ENCODE results near the gene TRO. TPM values are rescaled to one million over a fixed set of nuclear protein-coding genes. Genes with fewer than 3 reads are reported as not detected.

The TRO gene
- total RNA-seq, 3 donors from 2014 or later: 1.0 to 2.8 (median 2.6) TPM

DNA sequence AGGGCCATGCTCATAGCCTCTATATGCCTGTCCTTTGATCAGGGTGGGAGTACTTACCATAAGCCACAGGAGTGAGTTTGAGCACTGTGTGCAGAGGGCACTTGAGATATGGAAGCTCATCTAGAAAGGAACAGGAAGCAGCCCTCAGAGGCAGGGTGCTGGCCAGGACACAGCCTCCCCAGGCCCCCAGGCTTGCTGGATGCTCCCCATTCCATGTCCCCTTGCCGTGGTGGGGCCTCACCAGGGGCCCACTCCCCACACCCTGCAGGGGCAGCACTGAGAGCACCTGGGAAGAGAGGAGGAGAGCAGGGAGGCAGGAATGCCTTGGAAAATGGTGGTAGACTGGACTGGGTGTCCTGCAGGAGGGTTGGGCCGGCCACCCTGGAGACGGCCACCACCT lies 14.3 kb downstream of the TRO start:
- DNase-seq: no peak
- no peaks in the 10 kb centered on the region for H3K4me1 Mint-ChIP-seq (ENCODE audit: low read depth)
- ATAC-seq: no peak
- H3K9me3 Mint-ChIP-seq: no peaks in the 10 kb centered on the region
- no peak overlapping the region for H3K4me3 Mint-ChIP-seq
- H3K36me3 Mint-ChIP-seq (ENCODE audit: insufficient read depth): no peaks in the 10 kb centered on the region
- H3K27me3 Mint-ChIP-seq (ENCODE audit: low read depth): no peaks in the 10 kb centered on the region

GRCh38 chrX:54935306-54935705 lies 14.7 kb downstream of the TRO start:
- no peak for ATAC-seq
- Mint-ChIP-seq H3K4me3 (no peak overlapping the region), H3K9me3 (no peaks in the 10 kb centered on the region), H3K27me3 (ENCODE audit: low read depth) (no peaks in the 10 kb centered on the region), H3K4me1 (ENCODE audit: low read depth) (no peaks in the 10 kb centered on the region), H3K36me3 (ENCODE audit: insufficient read depth) (no peaks in the 10 kb centered on the region)
- no peak for DNase-seq

GRCh38 chrX:54937416-54937815 lies 16.8 kb downstream of the TRO start:
- H3K4me3 Mint-ChIP-seq: no peak overlapping the region
- H3K9me3 Mint-ChIP-seq: no peaks in the 10 kb centered on the region
- DNase-seq (no peak), ATAC-seq (no peak)
- H3K4me1 Mint-ChIP-seq (ENCODE audit: low read depth): no peaks in the 10 kb centered on the region
- no peaks in the 10 kb centered on the region for H3K27me3 Mint-ChIP-seq (ENCODE audit: low read depth)
- H3K36me3 Mint-ChIP-seq (ENCODE audit: insufficient read depth): no peaks in the 10 kb centered on the region

DNA sequence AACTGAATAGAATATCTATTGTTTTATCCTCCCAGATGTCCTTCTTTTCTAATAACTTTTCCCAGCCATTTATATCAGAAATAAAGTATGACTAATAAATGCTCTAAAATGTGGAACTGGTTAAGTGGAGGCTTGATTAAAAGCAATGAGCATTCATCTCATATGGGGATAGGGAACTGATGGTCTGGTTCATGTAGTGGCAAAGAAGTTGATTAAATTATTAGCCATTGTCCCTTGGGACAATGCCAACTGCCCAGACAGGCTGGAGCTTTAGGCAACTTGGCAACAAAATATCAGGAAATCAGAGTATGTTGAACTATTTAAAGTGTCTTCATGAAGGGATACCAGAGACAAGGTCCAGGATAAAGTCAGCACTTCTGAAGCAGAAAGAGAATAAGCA lies 24.2 kb downstream of the TRO start:
- DNase-seq: no peak
- no peaks in the 10 kb centered on the region for H3K4me1 Mint-ChIP-seq (ENCODE audit: low read depth)
- H3K27me3 Mint-ChIP-seq (ENCODE audit: low read depth): no peaks in the 10 kb centered on the region
- no peaks in the 10 kb centered on the region for H3K36me3 Mint-ChIP-seq (ENCODE audit: insufficient read depth)
- no peaks in the 10 kb centered on the region for H3K9me3 Mint-ChIP-seq
- no peak overlapping the region for H3K4me3 Mint-ChIP-seq
- no peak for ATAC-seq

- Mint-ChIP-seq H3K36me3 (ENCODE audit: insufficient read depth) (no peaks in the 10 kb centered on the region), H3K4me1 (ENCODE audit: low read depth) (no peaks in the 10 kb centered on the region)
- ATAC-seq: no peak
Measured at GRCh38 chrX:54945224-54945623, 24.6 kb downstream of the TRO start.

GRCh38 chrX:54950730-54951375 lies 30.2 kb downstream of the TRO start:
- H3K36me3 Mint-ChIP-seq (ENCODE audit: insufficient read depth): no peaks in the 10 kb centered on the region
- DNase-seq: no peak
- no peaks in the 10 kb centered on the region for H3K4me1 Mint-ChIP-seq (ENCODE audit: low read depth)
- H3K4me3 Mint-ChIP-seq: no peak overlapping the region
- no peak for ATAC-seq
- no peaks in the 10 kb centered on the region for H3K9me3 Mint-ChIP-seq
- no peaks in the 10 kb centered on the region for H3K27me3 Mint-ChIP-seq (ENCODE audit: low read depth)

More at GRCh38 chrX:54945224-54945623, 24.6 kb downstream of the TRO start:
- DNase-seq: no peak
- no peaks in the 10 kb centered on the region for H3K9me3 Mint-ChIP-seq
- H3K4me3 Mint-ChIP-seq: no peak overlapping the region
- H3K27me3 Mint-ChIP-seq (ENCODE audit: low read depth): no peaks in the 10 kb centered on the region

- H3K9me3 Mint-ChIP-seq: no peaks in the 10 kb centered on the region
- DNase-seq (no peak), ATAC-seq (no peak)
- H3K27me3 Mint-ChIP-seq (ENCODE audit: low read depth): no peaks in the 10 kb centered on the region
- peaks cover 25% of the 10 kb centered on the region for H3K4me1 Mint-ChIP-seq (ENCODE audit: low read depth)
- H3K4me3 Mint-ChIP-seq: no peak overlapping the region
- no peaks in the 10 kb centered on the region for H3K36me3 Mint-ChIP-seq (ENCODE audit: insufficient read depth)
Measured at GRCh38 chrX:54961750-54962149, 41.1 kb downstream of the TRO start.

DNA sequence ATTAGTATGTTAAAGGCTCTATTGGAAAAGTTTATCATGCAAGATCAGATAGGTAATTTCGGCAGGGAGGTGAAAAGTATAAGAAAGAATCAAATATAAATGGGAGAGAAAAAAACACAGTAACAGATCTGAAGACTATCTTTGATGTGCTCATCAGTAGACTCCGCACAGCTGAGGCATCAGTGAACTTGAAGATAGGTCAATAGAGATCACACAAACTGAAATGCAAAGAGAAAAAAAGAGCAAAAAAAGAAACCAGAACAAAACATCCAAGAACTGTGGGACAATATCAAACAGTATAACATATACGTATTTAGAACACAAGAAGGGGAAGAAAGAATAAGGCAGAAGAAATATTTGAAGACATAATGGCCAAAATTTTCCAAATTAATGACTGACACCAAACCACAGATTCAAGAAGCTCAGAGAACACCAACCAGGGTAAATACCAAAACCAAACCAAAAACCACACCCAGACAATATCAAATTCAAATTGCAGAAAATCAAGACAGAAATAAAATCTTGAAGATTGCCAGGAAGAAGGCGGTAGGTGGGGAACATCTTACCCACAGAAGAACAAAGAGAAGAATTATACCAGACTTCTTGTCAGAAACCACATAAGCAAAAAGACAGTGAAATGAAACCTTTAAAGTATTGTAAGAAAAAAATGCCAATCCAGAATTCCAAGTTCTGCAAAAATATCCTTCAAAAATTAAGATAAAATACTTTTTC lies 44.3 kb downstream of the TRO start:
- Mint-ChIP-seq H3K36me3 (ENCODE audit: insufficient read depth) (no peaks in the 10 kb centered on the region), H3K4me3 (peak overlapping the region; percentile 56), H3K4me1 (ENCODE audit: low read depth) (peaks cover 26% of the 10 kb centered on the region), H3K9me3 (no peaks in the 10 kb centered on the region), H3K27me3 (ENCODE audit: low read depth) (no peaks in the 10 kb centered on the region)
- no peak for DNase-seq
- ATAC-seq: no peak

GRCh38 chrX:54977387-54977786 lies 56.8 kb downstream of the TRO start:
- H3K4me1 Mint-ChIP-seq (ENCODE audit: low read depth): no peaks in the 10 kb centered on the region
- H3K27me3 Mint-ChIP-seq (ENCODE audit: low read depth): no peaks in the 10 kb centered on the region
- no peak overlapping the region for H3K4me3 Mint-ChIP-seq
- no peaks in the 10 kb centered on the region for H3K36me3 Mint-ChIP-seq (ENCODE audit: insufficient read depth)
- ATAC-seq (no peak), DNase-seq (no peak)
- H3K9me3 Mint-ChIP-seq: no peaks in the 10 kb centered on the region

- Mint-ChIP-seq H3K4me1 (ENCODE audit: low read depth) (no peaks in the 10 kb centered on the region), H3K27me3 (ENCODE audit: low read depth) (no peaks in the 10 kb centered on the region), H3K9me3 (no peaks in the 10 kb centered on the region), H3K4me3 (no peak overlapping the region), H3K36me3 (ENCODE audit: insufficient read depth) (no peaks in the 10 kb centered on the region)
- ATAC-seq (no peak), DNase-seq (no peak)
Measured at GRCh38 chrX:54978448-54978847, 57.8 kb downstream of the TRO start.

DNA sequence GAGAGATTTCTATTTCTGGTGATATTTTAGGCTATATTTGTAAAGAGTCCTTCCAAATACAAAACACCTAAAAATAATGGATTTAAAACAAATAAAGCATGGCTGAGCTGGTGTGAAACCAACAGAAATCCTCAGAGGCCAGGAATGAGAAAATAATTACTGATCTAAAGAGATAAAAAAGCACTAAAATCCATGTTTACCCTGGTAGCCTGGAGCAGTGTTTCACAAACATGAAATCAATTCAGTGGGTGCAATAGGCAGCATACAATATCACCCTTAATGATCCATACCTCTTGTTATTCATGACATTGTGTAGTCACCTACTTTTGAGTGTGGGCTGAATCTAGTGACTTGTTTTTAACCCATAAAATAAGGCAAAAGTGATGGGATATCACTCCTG lies 58.8 kb downstream of the TRO start:
- DNase-seq (no peak), ATAC-seq (no peak)
- Mint-ChIP-seq H3K36me3 (ENCODE audit: insufficient read depth) (no peaks in the 10 kb centered on the region), H3K4me3 (no peak overlapping the region), H3K4me1 (ENCODE audit: low read depth) (no peaks in the 10 kb centered on the region), H3K9me3 (no peaks in the 10 kb centered on the region), H3K27me3 (ENCODE audit: low read depth) (no peaks in the 10 kb centered on the region)

GRCh38 chrX:54980334-54980733 lies 59.7 kb downstream of the TRO start:
- Mint-ChIP-seq H3K36me3 (ENCODE audit: insufficient read depth) (no peaks in the 10 kb centered on the region), H3K27me3 (ENCODE audit: low read depth) (no peaks in the 10 kb centered on the region), H3K9me3 (no peaks in the 10 kb centered on the region), H3K4me1 (ENCODE audit: low read depth) (no peaks in the 10 kb centered on the region), H3K4me3 (no peak overlapping the region)
- no peak for DNase-seq
- no peak for ATAC-seq

Other genes starting within 250 kb of the TRO start
- not detected for gene ITIH6, start 122.6 kb upstream of the TRO start, total RNA-seq
- 10 to 100 TPM; 22.1 to 25.0 (median 22.7) TPM for gene MAGED2, start 113.1 kb upstream of the TRO start, total RNA-seq
- under 1 TPM; 0.29 to 0.68 (median 0.51) TPM for gene PFKFB1, start 73.4 kb downstream of the TRO start, total RNA-seq
- 10 to 100 TPM; 35.1 to 40.5 (median 36.4) TPM for gene APEX2, start 79.5 kb downstream of the TRO start, total RNA-seq
- not detected for gene ALAS2, start 110.2 kb downstream of the TRO start, total RNA-seq
- gene PAGE2B, start 154.2 kb downstream of the TRO start, total RNA-seq: under 1 TPM in 1 of 3 donors, not detected in 2; 0.61 TPM
- not detected for gene PAGE2, start 168.2 kb downstream of the TRO start, total RNA-seq